HG02938 (cell line): ENCODE results near the gene MPP4.
"Not testable (repeated sequence)": the region's sequence is repeated elsewhere in the genome, so short reads cannot be mapped to it uniquely, and the experiment has no call there.

ENCODE experiments used
- ATAC-seq: cut with Tn5 transposase; IDR thresholded peaks from one replicate; pipeline ENCODE4 v1.9.1; 2021; ENCODE audit warnings: mild to moderate bottlenecking, moderate library complexity; ENCODE audit not compliant: unreplicated experiment

The MPP4 gene

DNA sequence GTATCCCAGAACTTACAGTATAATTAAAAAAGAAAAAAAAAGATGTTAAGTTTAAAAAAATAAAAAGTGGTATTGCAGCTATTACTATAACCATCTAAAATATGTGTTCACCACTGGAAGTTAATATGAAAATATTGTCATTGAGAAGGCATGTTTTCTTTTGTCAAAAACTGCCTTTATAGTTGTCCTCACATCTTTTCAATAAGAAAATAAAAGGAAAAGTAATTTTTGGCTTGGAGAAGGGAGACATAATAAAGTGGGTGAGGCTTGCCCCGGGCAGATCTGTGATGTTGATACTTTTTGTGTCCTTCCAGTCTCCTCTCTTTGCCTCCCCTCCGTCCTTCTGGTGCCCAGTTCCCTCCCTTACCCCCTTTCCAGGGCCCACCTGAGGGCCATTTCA is 24.9 kb downstream of the MPP4 start:
- ATAC-seq: no peak

DNA sequence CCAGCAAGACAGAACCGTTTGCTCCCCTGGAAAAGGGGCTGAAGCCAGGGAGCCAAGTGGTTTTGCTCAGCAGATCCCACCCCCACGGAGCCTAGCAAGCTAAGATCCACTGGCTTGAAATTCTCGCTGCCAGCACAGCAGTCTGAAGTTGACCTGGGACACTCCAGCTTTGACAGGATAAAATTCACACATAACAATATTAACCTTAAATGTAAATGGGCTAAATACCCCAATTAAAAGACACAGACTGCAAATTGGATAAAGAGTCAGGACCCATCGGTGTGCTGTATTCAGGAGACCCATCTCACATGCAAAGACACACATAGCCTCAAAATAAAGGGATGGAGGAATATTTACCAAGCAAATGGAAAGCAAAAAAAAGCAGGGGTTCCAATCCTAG is 27.2 kb downstream of the MPP4 start:
- not testable (repeated sequence) for ATAC-seq

DNA sequence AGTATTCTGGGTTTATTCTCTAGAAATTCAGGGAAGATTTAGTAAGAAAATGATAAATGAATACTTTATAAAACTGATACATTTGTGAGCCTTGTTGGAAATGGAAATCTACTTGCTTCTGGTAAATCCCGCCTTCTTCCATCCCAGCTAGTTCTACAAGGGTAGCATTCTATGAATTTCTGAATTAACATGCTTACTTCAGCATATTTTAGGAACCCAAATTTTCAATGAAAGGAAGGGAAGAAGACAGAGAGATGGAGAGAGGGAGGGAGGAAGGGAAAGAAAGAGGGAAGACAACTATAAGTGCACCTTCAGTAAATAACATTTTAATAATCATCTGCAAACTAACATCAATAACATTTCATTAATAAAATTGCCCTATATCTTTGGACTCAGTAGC is 28.6 kb downstream of the MPP4 start:
- ATAC-seq: no peak

DNA sequence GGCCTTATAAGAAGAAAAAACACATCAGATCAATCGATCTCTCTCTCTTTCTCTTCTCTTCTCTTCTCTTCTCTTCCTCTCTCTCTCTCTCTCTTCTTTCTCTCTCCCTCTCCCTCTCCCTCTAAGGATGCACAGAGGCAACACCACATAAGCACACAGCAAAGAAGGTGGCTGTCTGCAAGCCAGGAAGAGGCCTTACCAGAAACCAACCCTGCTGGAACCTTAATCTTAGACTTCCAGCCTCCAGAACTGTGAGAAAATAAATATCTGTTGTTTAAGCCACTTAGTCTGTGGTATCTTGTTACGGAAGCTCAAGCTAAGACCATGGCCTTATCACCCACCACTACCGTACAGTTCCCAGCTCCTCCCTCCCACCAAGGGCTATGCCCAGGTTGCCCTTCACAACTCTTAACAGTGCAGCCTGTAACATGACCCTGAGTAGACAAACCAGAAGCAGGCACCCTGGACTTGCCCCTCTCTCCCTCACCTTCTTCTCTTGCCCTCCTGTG is 30.0 kb downstream of the MPP4 start:
- ATAC-seq: no peak

DNA sequence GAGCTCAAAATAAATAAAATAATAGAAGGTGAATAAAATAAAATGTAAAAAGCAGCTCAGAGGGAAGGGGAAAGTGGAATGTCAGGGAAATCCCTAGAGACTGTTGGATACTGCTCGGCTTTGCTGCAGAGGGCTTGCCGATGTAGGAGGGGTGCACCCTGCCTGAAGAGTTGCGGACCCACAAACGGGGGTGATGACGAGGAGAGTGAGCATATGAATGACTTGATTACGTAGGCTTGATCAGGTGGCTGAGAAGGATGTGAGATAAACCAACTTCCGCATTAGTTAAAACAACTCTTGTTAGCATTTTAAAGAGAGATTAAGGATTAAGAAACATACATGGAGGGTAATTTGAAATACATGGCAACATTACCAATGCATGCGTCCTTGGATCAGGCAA is 34.1 kb downstream of the MPP4 start:
- no peak for ATAC-seq

DNA sequence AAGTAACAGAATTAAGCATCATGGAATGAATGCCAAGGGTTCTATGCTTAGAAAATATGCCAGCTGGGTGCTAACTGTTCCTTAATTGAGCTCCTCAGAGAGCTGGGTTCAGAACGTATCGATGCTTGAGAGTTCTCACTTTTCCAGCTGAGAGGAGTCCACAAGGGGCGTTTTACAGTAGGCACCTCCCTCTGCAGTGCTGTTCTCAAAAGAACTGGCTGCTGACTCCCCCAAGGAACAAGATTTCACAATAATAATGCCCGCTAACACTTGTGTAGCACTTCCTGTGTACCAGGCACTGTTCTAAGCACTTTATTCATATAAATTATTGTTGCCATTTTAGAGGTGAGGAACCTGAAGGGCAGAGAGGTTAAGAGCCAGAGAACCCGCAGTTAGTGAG is 37.1 kb downstream of the MPP4 start:
- no peak for ATAC-seq

DNA sequence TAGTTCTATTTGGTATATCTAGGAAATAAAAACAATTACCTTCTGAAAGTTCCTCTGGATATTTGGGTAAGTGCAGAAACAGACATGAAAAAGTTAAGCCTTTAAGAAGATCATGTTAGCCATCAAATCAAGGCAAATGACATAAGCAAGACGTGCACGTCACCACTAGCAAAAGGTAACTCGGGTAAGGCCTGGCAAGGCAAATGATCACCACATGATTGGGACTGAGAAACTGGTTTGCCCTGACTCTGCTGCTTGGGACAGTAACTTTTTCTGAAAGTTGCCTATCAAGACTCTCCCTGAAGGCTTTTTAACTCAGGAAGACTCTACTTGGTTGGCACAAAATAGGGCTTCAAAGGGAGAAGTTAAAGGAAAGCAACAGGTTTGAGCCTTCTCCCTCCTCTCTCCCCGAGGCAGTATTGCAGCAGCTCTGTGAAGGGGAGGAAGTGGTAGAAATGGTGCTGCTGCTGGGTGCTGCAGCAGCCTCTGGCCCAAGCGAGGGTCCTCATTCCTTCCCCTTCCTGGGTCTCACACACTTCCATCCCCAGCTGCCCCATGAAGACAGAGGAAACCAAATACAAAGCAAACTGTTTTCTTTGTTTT is 38.0 kb downstream of the MPP4 start:
- no peak for ATAC-seq

DNA sequence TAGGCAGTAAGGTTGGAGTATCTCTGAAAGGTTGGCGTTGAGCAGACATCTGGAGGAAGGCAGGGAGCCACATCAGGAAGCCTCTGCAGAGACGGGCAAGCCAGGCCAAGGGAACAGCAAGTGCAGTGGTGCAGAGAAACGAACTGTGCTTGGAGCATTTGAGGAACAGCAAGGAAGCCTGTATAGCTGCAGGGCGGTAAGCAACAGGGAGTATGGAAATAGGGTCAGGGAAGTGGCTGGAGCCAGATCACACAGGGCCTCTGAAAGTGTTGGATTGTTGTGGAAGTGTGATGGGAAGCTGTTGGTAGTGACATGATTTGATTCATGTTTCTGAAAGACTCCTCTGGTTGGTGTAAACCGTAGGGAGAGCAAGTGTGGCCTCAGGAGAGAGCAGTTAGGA is 41.7 kb downstream of the MPP4 start:
- ATAC-seq: no peak

DNA sequence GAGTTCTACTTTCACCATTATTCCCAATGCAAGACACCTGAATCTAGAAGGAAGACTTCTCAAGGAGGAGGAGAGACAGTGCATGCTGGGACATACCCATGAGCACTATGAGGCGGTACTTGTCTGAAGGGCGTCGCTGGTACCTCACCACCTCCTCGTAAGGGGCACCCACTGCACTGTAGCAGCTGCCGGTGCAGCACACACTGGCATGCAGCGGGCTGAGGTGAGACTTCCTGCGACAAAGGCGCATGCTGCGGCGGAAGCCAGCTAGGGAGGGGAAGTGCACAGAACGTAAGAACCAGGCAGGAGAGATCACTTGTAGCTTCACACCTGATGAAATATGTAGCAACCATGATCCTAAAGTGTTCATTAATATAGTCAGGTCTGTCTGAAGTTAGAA is 42.3 kb downstream of the MPP4 start:
- ATAC-seq: no peak

DNA sequence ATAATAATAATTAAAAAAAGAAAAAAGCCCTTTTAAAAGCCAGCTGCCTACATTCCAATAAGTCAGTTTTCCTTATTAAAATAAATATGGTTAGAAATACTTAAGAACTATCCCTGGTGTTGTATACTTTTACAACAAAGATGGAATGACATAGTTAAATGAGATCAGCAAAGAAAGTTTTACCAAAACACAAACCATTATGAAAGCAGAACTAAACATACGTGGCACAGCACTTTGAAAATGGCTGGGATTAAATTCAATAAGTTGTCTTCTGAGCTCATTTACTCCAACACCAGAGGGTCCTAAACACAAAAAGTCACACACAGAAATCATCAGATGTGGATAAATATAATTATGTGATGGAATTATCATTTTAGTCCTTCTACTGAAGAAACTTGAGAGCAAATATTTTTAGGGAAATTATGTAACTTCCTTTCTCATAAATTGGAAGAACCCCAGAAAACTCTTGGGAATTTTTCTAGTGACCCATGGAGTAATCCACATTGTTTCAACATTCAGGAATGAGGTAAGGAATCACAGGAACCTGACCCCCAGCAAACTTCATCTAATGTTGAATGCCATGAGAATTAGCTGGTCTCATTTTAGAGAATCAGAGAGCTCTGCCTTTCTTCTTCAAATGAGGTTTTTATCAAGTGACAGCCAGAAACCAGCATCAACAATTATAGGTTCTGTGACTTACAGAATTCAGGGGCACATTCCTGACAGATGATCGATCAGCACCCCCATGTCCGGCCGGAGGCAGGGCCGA is 43.6 kb downstream of the MPP4 start:
- no peak for ATAC-seq

DNA sequence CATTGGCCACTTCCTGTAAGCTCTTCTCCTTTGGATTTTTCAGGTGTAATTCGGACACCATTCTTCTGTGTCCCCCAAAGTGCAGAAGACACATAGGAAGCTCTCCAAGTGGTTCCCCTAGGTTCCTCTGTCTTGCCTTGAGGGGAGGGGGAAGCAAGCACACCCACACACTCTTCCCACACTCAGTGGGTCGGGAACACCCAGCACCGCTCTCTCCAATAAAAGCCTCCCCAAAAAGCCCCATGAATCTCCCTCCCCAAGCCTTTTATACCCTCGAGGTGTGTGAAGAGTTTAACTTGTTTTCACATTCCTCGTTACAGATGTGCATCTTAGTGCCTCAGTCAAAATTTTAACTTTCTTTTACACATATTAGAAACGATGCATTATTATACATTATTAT is 45.2 kb downstream of the MPP4 start:
- ATAC-seq: no peak

DNA sequence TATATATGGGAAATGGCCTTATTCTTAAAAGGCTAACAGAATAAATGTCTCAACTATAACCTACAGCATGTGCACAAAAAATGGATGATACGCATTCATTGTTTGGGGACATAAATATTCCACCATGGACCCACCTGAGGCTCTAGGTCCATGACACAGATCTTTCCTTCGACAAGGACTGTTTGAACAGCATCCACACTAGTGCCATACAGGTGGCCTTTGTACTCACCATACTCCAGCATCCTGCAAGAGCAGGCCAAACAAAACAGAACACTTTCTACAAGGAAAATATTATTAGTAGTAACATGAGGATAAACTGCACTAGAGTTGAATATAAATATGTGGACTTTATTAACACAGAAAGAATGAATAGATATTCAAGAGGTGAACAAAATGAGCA is 49.0 kb downstream of the MPP4 start:
- no peak for ATAC-seq

DNA sequence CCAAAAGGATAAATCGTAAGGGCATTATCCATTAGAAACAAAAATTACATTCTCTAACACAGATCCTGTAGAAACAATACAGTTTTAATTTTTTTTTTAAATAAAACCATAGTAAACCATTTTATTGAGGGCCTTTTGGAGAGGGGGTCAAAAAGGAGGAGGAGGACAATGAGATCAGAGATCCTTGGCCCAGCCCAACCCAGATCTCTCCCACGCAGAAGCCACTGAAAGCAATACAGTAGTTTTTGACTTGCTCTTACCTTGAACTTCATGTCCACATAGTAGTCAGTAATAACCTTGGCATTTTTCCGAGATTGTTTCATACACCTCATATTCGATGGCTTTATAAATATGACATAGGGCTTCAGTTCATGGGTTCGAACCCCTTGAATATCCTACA is 51.0 kb downstream of the MPP4 start:
- no peak for ATAC-seq

DNA sequence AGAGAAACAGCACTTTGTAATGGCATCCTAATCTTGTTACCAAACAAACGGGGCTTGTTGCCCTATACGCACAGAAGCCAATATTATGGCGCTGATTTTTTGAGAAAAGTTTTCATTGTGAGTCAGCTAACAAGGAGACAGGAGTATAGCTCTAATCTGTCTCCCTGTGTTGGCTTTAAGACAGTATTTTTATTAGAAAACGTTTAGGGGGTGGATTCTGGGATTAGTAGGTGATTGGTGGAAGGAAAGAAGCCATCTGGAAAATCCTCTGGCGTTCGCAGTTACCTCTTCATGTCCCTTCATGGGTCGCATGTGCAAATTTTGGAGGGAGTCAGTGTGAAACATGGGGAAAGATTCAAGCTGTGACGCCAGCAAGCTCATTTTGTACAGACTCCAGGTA is 54.4 kb downstream of the MPP4 start:
- ATAC-seq: no peak

DNA sequence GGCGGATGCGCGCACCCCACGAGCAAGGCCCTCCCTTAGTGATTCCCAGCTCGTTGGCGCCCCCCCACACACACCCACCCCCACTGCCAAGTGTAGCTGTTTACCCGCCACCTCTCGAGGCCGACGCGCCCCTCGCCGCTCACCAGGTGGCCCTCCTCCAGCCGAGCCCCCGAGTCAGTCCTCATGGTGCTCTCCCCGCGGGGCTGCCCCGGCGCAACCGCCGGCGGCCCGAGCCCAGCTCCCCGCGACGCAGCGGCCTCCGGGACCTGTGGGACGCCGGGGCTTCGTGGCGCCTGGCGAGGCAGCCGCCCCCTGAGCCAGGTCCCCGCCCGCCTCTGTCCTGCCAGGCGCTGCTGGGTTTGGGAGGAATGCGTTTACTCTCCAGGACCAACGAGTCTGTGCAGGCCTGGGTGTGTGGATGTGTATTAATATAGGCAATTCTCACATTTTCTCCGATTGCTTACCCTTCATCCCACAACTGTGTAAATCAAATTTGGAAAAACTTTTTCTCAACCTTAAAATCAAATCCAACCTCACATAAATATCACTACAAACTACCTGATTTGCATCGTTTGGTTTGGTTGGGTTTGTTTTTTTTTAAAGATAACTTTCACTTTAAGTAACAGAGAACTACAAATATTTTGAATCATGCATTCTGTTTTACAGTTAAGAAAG is 55.1 kb downstream of the MPP4 start, which contains the start of gene TMEM237:
TMEM237 (minus strand) TSS at position 288 of the 675 bp plus-strand sequence; CDS start at position 185, 103 bp downstream.
- ATAC-seq: peak; percentile 40

DNA sequence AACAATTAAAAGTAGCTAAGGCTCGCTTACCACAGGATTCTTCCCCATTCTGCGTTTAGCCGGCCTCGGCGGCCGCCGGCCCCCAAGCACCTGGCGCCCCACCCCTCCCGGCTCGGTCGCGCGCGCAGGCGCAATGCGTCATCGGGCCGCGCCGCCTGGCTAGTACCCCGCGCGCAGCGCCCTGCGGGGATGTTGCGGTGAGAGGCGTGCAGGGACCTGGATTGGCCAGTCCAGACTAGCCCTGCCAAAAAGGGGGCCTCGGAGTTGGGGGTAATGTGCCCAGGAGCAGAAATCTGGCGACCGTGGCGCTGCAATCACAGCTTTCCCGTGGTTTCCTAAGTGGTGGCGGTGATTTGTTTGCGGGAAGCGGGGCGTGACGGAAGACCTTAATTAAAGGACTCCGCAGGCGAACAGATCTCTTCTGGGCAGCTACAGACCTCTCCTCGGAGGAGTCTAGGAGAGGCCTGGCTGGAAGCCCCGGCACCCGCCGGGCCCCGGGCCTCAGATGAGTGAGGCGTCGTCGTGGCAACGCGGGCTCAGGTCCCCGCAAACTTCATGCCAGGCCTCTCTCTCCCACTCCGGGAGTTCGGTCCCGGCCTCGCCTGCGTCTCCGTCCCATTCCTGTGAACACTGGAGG is 55.7 kb downstream of the MPP4 start:
- ATAC-seq: peak; percentile 68

DNA sequence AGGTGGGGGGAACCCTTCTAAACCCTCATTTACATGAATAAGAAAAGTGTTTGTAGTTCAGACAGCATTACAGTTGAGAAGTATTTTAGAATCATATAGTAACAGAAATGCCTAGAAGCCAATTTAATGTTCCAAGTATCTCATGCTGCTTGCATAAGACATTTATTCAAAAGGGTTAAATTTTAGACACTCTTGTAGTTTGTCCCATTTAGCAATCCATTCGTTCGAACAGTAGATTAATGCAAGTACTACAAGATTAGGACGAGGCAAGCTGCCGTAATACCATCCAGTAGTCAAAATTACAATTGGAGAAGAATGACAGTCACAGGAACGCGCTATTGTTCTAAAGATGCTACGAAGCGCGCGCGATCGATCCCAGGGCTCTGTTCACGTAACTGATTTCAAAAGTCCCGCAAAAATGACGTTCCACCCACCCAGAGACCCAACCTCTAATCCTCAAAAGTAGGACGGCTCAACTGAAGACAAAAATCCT is 56.3 kb downstream of the MPP4 start:
- ATAC-seq: peak; percentile 36

DNA sequence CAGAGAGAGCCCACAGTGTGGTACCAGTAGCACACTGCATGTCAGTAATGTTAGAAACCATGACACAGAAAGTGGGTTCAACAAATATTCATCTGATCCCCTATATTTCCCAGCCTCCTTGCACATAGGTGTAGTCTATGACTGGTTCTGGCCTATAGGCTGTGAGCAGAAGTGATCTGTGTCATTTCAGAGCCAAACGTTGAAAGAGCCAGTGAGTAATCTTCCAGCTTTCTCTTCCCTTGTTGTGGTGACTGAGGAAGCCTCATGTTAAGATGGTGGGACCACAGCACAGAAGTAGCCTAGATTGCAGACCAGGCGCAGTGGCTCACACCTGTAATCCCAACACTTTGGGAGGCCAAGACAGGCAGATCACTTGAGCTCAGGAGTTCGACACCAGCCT is 59.2 kb downstream of the MPP4 start:
- no peak for ATAC-seq

DNA sequence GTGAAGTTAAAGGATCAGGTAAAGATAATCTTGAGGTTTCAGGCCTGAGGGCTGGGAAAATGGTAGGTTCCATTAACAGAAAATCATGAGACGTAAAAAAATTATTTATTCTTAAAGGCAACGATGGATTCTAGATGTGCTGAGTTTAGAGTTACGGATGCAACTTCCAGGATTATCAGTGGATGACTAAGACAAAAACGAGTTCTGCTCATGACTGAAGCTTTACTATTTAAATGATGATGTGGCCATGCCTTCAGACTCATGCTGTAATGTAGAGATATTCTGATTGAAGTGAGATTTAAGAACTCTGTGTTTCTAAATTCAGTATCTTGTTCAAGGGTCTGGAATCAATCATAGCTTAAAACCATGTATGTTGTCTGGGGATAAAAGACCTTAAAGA is 60.1 kb downstream of the MPP4 start:
- ATAC-seq: no peak

DNA sequence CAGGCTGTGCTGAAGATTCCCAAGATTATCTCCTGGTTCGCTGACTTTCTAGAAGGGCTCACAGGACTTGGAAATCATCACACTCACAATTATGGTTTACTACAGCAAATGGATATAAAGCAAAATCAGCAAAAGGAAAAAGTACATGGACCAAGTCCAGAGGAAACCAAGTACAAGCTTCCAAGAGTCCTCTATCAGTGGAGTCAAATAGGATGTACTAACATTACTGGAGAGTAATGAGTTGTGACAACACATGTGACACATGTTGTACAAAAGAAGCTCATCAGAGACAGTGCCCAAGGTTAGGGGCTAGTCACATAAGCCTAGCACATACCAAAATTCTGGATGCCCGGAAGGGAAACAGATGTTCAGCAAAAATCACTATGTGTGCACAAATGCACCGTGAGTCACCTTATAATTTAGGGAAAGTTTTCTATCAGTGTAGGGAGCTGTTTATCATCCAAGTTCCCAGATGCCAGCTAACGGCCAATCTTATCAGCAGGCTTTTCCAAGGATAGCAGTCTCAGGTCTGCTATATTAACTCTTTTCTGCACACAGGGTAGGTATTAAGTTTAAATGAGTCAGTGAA is 64.7 kb downstream of the MPP4 start:
- no peak for ATAC-seq

DNA sequence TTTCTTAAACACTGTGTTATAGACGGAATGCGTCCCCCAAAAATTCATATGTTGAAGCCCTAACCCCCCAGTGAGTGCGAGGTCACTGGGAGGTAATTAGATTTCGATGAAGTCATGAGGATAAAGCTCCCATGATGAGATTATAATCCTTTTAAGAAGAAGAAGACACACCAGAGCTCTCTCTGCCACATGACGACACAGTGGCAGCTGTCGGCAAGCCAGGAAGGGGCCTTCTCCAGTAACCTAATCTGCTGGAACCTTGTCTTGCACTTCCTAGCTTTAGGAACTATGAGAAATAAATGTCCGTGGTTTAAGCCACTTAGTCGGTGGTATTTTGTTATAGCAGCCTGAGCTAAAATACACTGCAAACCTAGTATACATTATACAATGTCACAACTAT is 67.4 kb downstream of the MPP4 start:
- no peak for ATAC-seq
